Endothelial cell of umbilical vein (primary cell): ENCODE data around the gene S1PR4.

ENCODE experiments used
- POLR2AphosphoS5 ChIP-seq: IDR thresholded peaks from 2 replicates; pipeline ENCODE4 v1.6.1; 2012; ENCODE audit warnings: low read depth, mild to moderate bottlenecking, control low read depth, low read length, moderate library complexity; ENCODE audit not compliant: insufficient read depth
- TF ChIP-seq, protein P1 (sequence below), 2 donors: IDR thresholded peaks; 1 replicate in 1 of 2; 2 replicates in 1 of 2; pipeline ENCODE4 v1.5.1; 2011; ENCODE audit warnings: low read length in 2 of 2, mild to moderate bottlenecking in 2 of 2, moderate library complexity in 2 of 2, control low read depth in 1 of 2, inconsistent platforms in 1 of 2, low read depth in 1 of 2; ENCODE audit not compliant: insufficient read depth in 1 of 2; ENCODE audit errors: extremely low read depth in 1 of 2

- TF ChIP-seq, protein P1, sequence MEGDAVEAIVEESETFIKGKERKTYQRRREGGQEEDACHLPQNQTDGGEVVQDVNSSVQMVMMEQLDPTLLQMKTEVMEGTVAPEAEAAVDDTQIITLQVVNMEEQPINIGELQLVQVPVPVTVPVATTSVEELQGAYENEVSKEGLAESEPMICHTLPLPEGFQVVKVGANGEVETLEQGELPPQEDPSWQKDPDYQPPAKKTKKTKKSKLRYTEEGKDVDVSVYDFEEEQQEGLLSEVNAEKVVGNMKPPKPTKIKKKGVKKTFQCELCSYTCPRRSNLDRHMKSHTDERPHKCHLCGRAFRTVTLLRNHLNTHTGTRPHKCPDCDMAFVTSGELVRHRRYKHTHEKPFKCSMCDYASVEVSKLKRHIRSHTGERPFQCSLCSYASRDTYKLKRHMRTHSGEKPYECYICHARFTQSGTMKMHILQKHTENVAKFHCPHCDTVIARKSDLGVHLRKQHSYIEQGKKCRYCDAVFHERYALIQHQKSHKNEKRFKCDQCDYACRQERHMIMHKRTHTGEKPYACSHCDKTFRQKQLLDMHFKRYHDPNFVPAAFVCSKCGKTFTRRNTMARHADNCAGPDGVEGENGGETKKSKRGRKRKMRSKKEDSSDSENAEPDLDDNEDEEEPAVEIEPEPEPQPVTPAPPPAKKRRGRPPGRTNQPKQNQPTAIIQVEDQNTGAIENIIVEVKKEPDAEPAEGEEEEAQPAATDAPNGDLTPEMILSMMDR (IDR thresholded peaks at IDR 0.05; ENCODE audit: extremely low read depth in 1 of 2, insufficient read depth in 1 of 2, low read depth in 1 of 2, low read length in 2 of 2), result peak; percentile 79 to 97
- TF ChIP-seq POLR2AphosphoS5, result no peak
These were observed 15.2 kb upstream of the S1PR4 start for GRCh38 chr19:3163230-3163886.
